ENCODE results near the gene SERPINA5. TPM values are rescaled to one million over a fixed set of nuclear protein-coding genes. Genes with fewer than 3 reads are reported as not detected.

Gene SERPINA5
- total and polyA plus RNA-seq, 2 donors (not counting 1 experiment from before 2014, with no cell fraction given) = not detected

Other genes with a start within 250 kb of the SERPINA5 start
- gene SERPINA2, start 214.7 kb upstream of the SERPINA5 start, total RNA-seq = not detected in 2 replicates
- 0.10 TPM in 1 of 2 replicates, not detected in the other for gene SERPINA2, start 214.7 kb upstream of the SERPINA5 start, polyA plus RNA-seq
- gene SERPINA1, start 192.8 kb upstream of the SERPINA5 start, total RNA-seq = 0.69 TPM in 1 of 2 replicates, not detected in the other
- gene SERPINA1, start 192.8 kb upstream of the SERPINA5 start, polyA plus RNA-seq = 6.8 and 8.2 TPM in 2 replicates
- gene SERPINA11, start 128.6 kb upstream of the SERPINA5 start, total RNA-seq = not detected in 2 replicates
- not detected in 2 replicates for gene SERPINA11, start 128.6 kb upstream of the SERPINA5 start, polyA plus RNA-seq
- gene SERPINA9, start 105.2 kb upstream of the SERPINA5 start, total RNA-seq = 0.73 and 0.74 TPM in 2 replicates
- gene SERPINA9, start 105.2 kb upstream of the SERPINA5 start, polyA plus RNA-seq = 0.14 TPM in 1 of 2 replicates, not detected in the other
- not detected in 2 replicates for gene SERPINA12, start 72.0 kb upstream of the SERPINA5 start, total RNA-seq
- gene SERPINA12, start 72.0 kb upstream of the SERPINA5 start, polyA plus RNA-seq = not detected in 2 replicates
- not detected in 2 replicates for gene SERPINA4, start 20.0 kb upstream of the SERPINA5 start, total RNA-seq
- gene SERPINA4, start 20.0 kb upstream of the SERPINA5 start, polyA plus RNA-seq = not detected in 2 replicates
- gene SERPINA3, start 31.0 kb downstream of the SERPINA5 start, total RNA-seq = not detected in 2 replicates
- not detected in 2 replicates for gene SERPINA3, start 31.0 kb downstream of the SERPINA5 start, polyA plus RNA-seq
- not detected in 2 replicates for gene GSC, start 188.7 kb downstream of the SERPINA5 start, total RNA-seq
- gene GSC, start 188.7 kb downstream of the SERPINA5 start, polyA plus RNA-seq = not detected in 2 replicates